ENCODE measurements around the gene THTPA. TPM values are rescaled to one million over a fixed set of nuclear protein-coding genes. Genes with fewer than 3 reads are reported as not detected.

The THTPA gene
- total RNA-seq, 1 donor from 2014 or later: 15.5 TPM

DNA sequence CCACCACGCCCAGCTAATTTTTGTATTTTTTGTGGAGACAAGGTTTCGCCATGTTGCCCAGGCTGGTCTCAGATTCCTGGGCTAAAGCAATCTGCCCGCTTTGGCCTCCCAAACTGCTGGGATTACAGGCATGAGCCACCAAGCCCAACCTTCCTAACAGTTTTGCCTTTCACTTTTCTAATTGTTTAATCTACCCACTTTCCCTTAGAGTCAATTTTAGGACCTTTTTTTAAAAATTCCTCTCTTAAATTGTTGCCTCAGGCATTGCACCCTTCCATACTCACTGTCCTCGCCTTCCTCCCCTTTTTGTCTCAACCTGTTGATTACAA is 16.0 kb upstream of the THTPA start:
- H3K4me3 ChIP-seq: no peak overlapping the region
- H3K27ac ChIP-seq: no peak overlapping the region
- no peaks in the 10 kb centered on the region for H3K9me3 ChIP-seq
- intact Hi-C loops (cut with DNase I): no loop called here
- H3K4me1 ChIP-seq: no peaks in the 10 kb centered on the region
- TF ChIP-seq, protein P1, sequence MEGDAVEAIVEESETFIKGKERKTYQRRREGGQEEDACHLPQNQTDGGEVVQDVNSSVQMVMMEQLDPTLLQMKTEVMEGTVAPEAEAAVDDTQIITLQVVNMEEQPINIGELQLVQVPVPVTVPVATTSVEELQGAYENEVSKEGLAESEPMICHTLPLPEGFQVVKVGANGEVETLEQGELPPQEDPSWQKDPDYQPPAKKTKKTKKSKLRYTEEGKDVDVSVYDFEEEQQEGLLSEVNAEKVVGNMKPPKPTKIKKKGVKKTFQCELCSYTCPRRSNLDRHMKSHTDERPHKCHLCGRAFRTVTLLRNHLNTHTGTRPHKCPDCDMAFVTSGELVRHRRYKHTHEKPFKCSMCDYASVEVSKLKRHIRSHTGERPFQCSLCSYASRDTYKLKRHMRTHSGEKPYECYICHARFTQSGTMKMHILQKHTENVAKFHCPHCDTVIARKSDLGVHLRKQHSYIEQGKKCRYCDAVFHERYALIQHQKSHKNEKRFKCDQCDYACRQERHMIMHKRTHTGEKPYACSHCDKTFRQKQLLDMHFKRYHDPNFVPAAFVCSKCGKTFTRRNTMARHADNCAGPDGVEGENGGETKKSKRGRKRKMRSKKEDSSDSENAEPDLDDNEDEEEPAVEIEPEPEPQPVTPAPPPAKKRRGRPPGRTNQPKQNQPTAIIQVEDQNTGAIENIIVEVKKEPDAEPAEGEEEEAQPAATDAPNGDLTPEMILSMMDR (IDR thresholded peaks at IDR 0.05): no peak
- H3K36me3 ChIP-seq: no peaks in the 10 kb centered on the region
- no peaks in the 10 kb centered on the region for H3K27me3 ChIP-seq
- DNase-seq: no peak
- ATAC-seq: no peak

DNA sequence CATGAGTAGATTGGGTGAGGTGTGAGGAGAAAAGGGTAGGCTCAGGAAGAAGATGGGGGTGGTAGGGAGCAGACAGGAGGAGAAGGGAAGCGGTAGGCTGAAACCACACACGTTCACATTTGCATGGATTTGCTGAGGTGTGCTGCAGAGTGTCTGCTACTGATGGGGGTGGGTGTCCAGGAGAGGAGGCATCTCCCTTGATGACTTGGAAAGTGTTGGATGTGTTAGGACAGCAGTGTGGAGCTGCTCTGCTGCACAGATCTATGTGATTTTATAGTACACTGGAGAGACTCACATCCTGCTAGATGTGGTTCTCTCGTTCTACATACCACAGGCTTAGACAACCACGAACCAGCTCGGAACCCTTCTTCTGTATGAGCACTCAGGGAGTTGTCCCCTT is 13.8 kb upstream of the THTPA start:
- H3K4me1 ChIP-seq: no peaks in the 10 kb centered on the region
- no peak for DNase-seq
- H3K27me3 ChIP-seq: no peaks in the 10 kb centered on the region
- intact Hi-C loops (cut with DNase I): no loop called here
- H3K4me3 ChIP-seq: no peak overlapping the region
- H3K27ac ChIP-seq: no peak overlapping the region
- no peak for ATAC-seq
- no peaks in the 10 kb centered on the region for H3K36me3 ChIP-seq
- TF ChIP-seq, protein P1 (IDR thresholded peaks at IDR 0.05): no peak
- no peaks in the 10 kb centered on the region for H3K9me3 ChIP-seq

DNA sequence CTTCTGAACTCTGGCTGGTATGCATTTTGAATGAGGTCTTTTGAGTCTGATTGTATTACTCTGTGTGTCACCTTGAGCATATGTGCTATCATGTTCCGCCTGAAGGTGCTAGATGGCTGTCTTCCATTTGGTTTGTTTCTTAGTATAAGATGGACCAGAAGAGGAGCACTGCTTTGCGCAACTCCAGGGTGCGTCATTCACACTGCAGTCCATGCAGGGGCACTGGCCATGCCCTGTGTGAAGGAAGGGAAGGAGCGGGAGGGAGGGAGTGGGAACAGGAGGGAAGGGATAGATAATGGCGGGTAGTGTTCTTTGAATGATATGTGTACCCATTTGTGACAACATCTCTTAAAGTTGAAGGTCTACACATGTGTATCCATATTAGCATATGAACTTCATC is 12.7 kb upstream of the THTPA start:
- no peak overlapping the region for H3K4me3 ChIP-seq
- ATAC-seq: no peak
- no peak for DNase-seq
- TF ChIP-seq, protein P1 (IDR thresholded peaks at IDR 0.05): no peak
- intact Hi-C loops (cut with DNase I): no loop called here
- H3K27me3 ChIP-seq: no peaks in the 10 kb centered on the region
- no peaks in the 10 kb centered on the region for H3K36me3 ChIP-seq
- no peak overlapping the region for H3K27ac ChIP-seq
- no peaks in the 10 kb centered on the region for H3K9me3 ChIP-seq
- no peaks in the 10 kb centered on the region for H3K4me1 ChIP-seq

GRCh38 chr14:23544511-23545447 is 11.3 kb upstream of the THTPA start:
- ATAC-seq (peak; percentile 52), DNase-seq (no peak)
- H3K4me3 ChIP-seq: no peak overlapping the region
- no peaks in the 10 kb centered on the region for H3K9me3 ChIP-seq
- H3K27me3 ChIP-seq: no peaks in the 10 kb centered on the region
- intact Hi-C loops (cut with DNase I): no loop called here
- H3K27ac ChIP-seq: no peak overlapping the region
- H3K4me1 ChIP-seq: no peaks in the 10 kb centered on the region
- TF ChIP-seq, protein P1 (IDR thresholded peaks at IDR 0.05): no peak
- H3K36me3 ChIP-seq: no peaks in the 10 kb centered on the region

DNA sequence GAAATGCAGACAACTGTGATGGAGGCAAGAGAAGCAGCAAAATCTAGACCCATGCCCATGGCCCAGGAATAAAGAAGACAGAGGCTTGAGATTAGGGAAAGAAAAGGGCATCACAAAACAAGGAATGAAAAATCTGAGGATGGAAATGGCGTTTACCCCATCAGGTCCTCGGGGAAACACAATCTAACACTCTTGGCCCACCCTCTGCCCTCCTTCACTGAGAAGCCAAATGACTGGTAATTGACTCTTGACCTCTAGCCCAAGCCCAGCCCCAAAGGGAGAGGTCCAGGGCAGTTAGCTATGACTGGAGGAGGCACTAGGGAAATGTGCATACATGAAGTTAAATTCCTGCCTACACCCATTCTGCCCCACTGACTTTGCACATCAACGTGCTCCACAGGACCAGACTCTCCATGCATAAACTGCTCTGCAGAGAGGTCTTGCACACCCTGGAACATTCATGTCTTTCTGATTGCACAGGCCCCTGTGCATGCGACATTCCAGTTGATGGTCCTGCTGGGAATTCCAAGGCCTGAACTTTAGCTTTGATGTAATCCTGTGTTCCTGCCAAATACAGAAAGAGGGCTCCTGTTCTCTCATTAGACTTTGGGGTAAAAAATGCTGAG is 10.2 kb upstream of the THTPA start:
- H3K36me3 ChIP-seq: no peaks in the 10 kb centered on the region
- ATAC-seq: no peak
- H3K4me1 ChIP-seq: peaks cover 3% of the 10 kb centered on the region
- H3K27me3 ChIP-seq: no peaks in the 10 kb centered on the region
- DNase-seq: no peak
- H3K27ac ChIP-seq: no peak overlapping the region
- TF ChIP-seq, protein P1 (IDR thresholded peaks at IDR 0.05): no peak
- intact Hi-C loops (cut with DNase I): no loop called here
- H3K9me3 ChIP-seq: no peaks in the 10 kb centered on the region
- no peak overlapping the region for H3K4me3 ChIP-seq

All from upper lobe of right lung (tissue), 1 donor.